HEK293T (cell line): Measurements from ENCODE around the gene CLUH.

ENCODE experiments used
- CTCF ChIA-PET: fragments of 350-600 bp; formaldehyde crosslinking; extraction: SDS; loops from one replicate; lab custom pipeline; 2021; ENCODE audit warnings: antibody characterized with exemption, inconsistent platforms; lab: Yijun Ruan, JAX
- POLR2A ChIA-PET: fragments of 350-600 bp; formaldehyde crosslinking; extraction: SDS; loops from one replicate; lab custom pipeline; 2020; ENCODE audit warnings: antibody characterized with exemption, inconsistent platforms; lab: Yijun Ruan, JAX
- DNase-seq: peaks from one replicate; pipeline ENCODE4 v3.0.0; 2012; ENCODE audit warnings: mixed read lengths; ENCODE audit errors: extremely low spot score
- ARNT ChIP-seq: fragments of 450-650 bp; IDR thresholded peaks from 2 replicates; pipeline ENCODE4 v1.6.1; 2017; ENCODE audit warnings: mild to moderate bottlenecking
- BHLHE40 ChIP-seq: fragments of 450-650 bp; IDR thresholded peaks from 2 replicates; pipeline ENCODE4 v1.6.1; 2016; ENCODE audit warnings: mild to moderate bottlenecking, moderate library complexity, borderline replicate concordance
- CTBP1 ChIP-seq: fragments of 450-650 bp; IDR thresholded peaks from 2 replicates; pipeline ENCODE4 v1.6.1; 2016; ENCODE audit warnings: borderline replicate concordance
- ELF4 ChIP-seq: fragments of 450-650 bp; IDR thresholded peaks from 2 replicates; pipeline ENCODE4 v1.6.1; 2017; ENCODE audit warnings: antibody characterized with exemption
- FOXA1 ChIP-seq: fragments of 450-650 bp; IDR thresholded peaks from 2 replicates; pipeline ENCODE4 v1.6.1; 2016; ENCODE audit warnings: mild to moderate bottlenecking
- FOXK2 ChIP-seq: fragments of 450-650 bp; IDR thresholded peaks from 2 replicates; pipeline ENCODE4 v1.6.1; 2016; ENCODE audit warnings: mild to moderate bottlenecking
- FOXM1 ChIP-seq: fragments of 450-650 bp; IDR thresholded peaks from 2 replicates; pipeline ENCODE4 v1.6.1; 2017; ENCODE audit warnings: mild to moderate bottlenecking, borderline replicate concordance
- HDGF ChIP-seq: fragments of 450-650 bp; IDR thresholded peaks from 2 replicates; pipeline ENCODE4 v1.6.1; 2017; ENCODE audit warnings: antibody characterized with exemption, borderline replicate concordance
- L3MBTL2 ChIP-seq: fragments of 450-650 bp; conservative IDR thresholded peaks from 2 replicates; pipeline ENCODE4 v1.6.1; 2016; ENCODE audit warnings: mild to moderate bottlenecking
- LEF1 ChIP-seq: fragments of 450-650 bp; IDR thresholded peaks from 2 replicates; pipeline ENCODE4 v1.6.1; 2017; ENCODE audit warnings: mild to moderate bottlenecking, borderline replicate concordance
- NFRKB ChIP-seq: fragments of 450-650 bp; IDR thresholded peaks from 2 replicates; pipeline ENCODE4 v1.6.1; 2016; ENCODE audit warnings: mild to moderate bottlenecking, moderate library complexity
- SP1 ChIP-seq: fragments of 450-650 bp; IDR thresholded peaks from 2 replicates; pipeline ENCODE4 v1.6.1; 2017
- SUZ12 ChIP-seq: fragments of 450-650 bp; IDR thresholded peaks from 2 replicates; pipeline ENCODE4 v1.6.1; 2016; ENCODE audit warnings: mild to moderate bottlenecking
- TARDBP ChIP-seq: fragments of 450-650 bp; IDR thresholded peaks from 2 replicates; pipeline ENCODE4 v1.6.1; 2016
- ZNF384 ChIP-seq: fragments of 450-650 bp; IDR thresholded peaks from 2 replicates; pipeline ENCODE4 v1.6.1; 2016
- TF ChIP-seq, protein P1 (sequence below): fragments of 450-650 bp; IDR thresholded peaks from 2 replicates; pipeline ENCODE4 v1.6.1; 2016

CLUH gene

GRCh38 chr17:2691069-2691871 lies 20.3 kb downstream of the CLUH start:
- ChIA-PET POLR2A (no interaction called here), CTCF (no interaction called here)
- no peak for DNase-seq
- TF ChIP-seq, protein P1, sequence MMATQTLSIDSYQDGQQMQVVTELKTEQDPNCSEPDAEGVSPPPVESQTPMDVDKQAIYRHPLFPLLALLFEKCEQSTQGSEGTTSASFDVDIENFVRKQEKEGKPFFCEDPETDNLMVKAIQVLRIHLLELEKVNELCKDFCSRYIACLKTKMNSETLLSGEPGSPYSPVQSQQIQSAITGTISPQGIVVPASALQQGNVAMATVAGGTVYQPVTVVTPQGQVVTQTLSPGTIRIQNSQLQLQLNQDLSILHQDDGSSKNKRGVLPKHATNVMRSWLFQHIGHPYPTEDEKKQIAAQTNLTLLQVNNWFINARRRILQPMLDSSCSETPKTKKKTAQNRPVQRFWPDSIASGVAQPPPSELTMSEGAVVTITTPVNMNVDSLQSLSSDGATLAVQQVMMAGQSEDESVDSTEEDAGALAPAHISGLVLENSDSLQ, result no peak
- TF ChIP-seq HDGF (no peak), LEF1 (no peak), CTBP1 (no peak)

DNA sequence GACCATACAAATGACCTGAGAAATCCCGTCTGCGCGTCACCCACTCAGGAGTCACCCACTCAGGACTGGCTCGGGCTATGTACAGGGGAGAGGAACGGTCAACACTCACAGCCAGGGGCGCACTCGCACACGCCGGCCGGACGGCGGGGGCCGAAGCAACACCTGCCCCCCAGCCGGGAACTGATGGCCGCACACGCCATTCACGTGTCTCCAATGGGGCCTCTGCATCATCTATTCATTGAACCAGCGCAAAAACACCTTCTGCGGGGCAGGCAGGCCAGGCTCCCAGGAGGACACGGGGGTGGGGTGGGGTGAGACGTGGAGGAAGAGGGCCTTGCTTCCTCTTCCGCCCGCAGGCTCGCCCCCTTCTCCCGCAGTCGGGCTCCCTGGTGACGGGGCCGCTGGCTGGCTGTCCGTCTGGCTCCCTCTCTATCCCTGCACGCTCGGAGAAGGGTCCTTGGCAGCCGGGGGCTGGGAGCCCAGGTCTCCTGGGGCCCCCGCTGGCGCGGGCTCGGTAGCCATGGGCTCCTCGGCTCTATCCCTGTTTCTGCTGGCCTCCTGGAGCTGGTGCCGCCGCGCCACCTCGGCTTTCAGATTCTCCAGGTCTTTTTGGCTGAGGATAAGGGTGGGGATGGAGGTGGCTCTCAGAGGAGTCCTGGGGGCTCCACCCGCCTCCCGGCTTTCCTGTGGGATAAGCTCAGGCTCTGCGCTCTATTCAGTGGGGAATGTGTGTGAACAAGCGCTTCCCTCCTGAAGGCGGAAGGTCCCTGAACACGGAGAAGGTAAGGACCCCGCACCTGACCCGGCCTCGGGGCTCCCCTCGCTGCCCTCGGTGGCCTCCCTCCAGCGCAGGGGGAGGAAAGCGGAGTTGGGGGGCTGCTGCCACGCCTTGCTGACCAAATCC lies 21.1 kb downstream of the CLUH start:
- no peak for TF ChIP-seq FOXM1
- no peak for TF ChIP-seq CTBP1
- TF ChIP-seq NFRKB, result no peak
- no peak for TF ChIP-seq FOXK2
- no peak for TF ChIP-seq SP1
- no peak for TF ChIP-seq L3MBTL2
- TF ChIP-seq SUZ12, result no peak
- TF ChIP-seq FOXA1, result no peak
- no peak for TF ChIP-seq HDGF
- TF ChIP-seq, protein P1, result no peak
- TF ChIP-seq LEF1, result no peak
- TF ChIP-seq TARDBP, result no peak
- no peak for TF ChIP-seq BHLHE40
- no peak for TF ChIP-seq ARNT
- TF ChIP-seq ZNF384, result no peak
- TF ChIP-seq ELF4, result no peak
- ChIA-PET POLR2A (no interaction called here), CTCF (no interaction called here)
- DNase-seq, result peak; percentile 7

GRCh38 chr17:2689411-2690164 lies 22.0 kb downstream of the CLUH start:
- CTCF ChIA-PET, result no interaction called here
- peak; percentile 7 for DNase-seq
- POLR2A ChIA-PET, result no interaction called here
- TF ChIP-seq L3MBTL2 (no peak), FOXK2 (no peak), SP1 (no peak), LEF1 (no peak), ELF4 (no peak), FOXA1 (no peak), HDGF (no peak), ZNF384 (no peak), FOXM1 (no peak), TARDBP (no peak), SUZ12 (no peak), BHLHE40 (no peak), CTBP1 (no peak), ARNT (no peak), NFRKB (no peak)
- TF ChIP-seq, protein P1, result no peak

GRCh38 chr17:2688351-2689342 lies 22.9 kb downstream of the CLUH start:
- CTCF ChIA-PET, result no interaction called here
- peak; percentile 4 for DNase-seq
- TF ChIP-seq ELF4, result no peak
- TF ChIP-seq SUZ12, result no peak
- no peak for TF ChIP-seq FOXA1
- no peak for TF ChIP-seq CTBP1
- no peak for TF ChIP-seq ZNF384
- TF ChIP-seq LEF1, result no peak
- TF ChIP-seq L3MBTL2, result no peak
- TF ChIP-seq, protein P1, result no peak
- no peak for TF ChIP-seq NFRKB
- no peak for TF ChIP-seq TARDBP
- TF ChIP-seq FOXK2, result no peak
- no peak for TF ChIP-seq FOXM1
- TF ChIP-seq SP1, result no peak
- TF ChIP-seq ARNT, result no peak
- TF ChIP-seq HDGF, result no peak
- POLR2A ChIA-PET, result no interaction called here
